Measurements from ENCODE around the gene SBNO1. TPM values are rescaled to one million over a fixed set of nuclear protein-coding genes. Genes with fewer than 3 reads are reported as not detected.

SBNO1 gene
- total RNA-seq, 1 experiment from 2014 or later: 68.7 TPM

DNA sequence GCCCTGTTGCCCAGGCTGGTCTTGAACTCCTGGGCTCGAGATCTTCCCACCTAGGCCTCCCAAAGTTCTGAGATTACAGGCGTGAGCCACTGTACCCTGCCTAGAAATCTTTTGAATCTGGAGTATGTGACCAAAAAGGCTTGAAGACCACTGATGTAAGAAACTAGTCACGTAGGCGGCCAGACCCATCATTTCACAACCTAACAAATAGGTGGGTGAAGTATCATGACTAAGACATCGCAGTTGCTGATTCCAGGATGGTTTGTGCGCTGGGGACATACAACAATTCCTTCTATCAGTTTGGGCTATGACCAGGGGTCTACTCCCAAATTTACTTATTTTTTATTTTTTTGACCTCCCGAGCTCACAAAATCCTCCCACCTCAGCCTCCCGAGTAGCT is 81.2 kb downstream of the SBNO1 start:
- Histone ChIP-seq H3K27me3 (ENCODE audit: control insufficient read depth, insufficient read depth, low read length) (no peaks in the 10 kb centered on the region), H3K36me3 (ENCODE audit: control insufficient read depth, insufficient read depth, low read length) (no peaks in the 10 kb centered on the region), H3K9me3 (ENCODE audit: control insufficient read depth, insufficient read depth, low read depth, low read length) (no peaks in the 10 kb centered on the region), H3K4me1 (ENCODE audit: control insufficient read depth, insufficient read depth, low read length) (no peaks in the 10 kb centered on the region), H3K4me3 (ENCODE audit: low read depth in 2 of 2, low read length in 2 of 2) (no peak overlapping the region), H3K27ac (ENCODE audit: low read length) (no peak overlapping the region)
- no peak for ATAC-seq
- TF ChIP-seq TCF7L2 (IDR thresholded peaks at IDR 0.05; ENCODE audit: low read depth, low read length) (no peak), SIN3A (IDR thresholded peaks at IDR 0.05; ENCODE audit: borderline replicate concordance, insufficient read depth, low read depth, low read length) (no peak), POLR2AphosphoS5 (IDR thresholded peaks at IDR 0.05; ENCODE audit: low read depth, low read length) (no peak)
- TF ChIP-seq, protein P1, sequence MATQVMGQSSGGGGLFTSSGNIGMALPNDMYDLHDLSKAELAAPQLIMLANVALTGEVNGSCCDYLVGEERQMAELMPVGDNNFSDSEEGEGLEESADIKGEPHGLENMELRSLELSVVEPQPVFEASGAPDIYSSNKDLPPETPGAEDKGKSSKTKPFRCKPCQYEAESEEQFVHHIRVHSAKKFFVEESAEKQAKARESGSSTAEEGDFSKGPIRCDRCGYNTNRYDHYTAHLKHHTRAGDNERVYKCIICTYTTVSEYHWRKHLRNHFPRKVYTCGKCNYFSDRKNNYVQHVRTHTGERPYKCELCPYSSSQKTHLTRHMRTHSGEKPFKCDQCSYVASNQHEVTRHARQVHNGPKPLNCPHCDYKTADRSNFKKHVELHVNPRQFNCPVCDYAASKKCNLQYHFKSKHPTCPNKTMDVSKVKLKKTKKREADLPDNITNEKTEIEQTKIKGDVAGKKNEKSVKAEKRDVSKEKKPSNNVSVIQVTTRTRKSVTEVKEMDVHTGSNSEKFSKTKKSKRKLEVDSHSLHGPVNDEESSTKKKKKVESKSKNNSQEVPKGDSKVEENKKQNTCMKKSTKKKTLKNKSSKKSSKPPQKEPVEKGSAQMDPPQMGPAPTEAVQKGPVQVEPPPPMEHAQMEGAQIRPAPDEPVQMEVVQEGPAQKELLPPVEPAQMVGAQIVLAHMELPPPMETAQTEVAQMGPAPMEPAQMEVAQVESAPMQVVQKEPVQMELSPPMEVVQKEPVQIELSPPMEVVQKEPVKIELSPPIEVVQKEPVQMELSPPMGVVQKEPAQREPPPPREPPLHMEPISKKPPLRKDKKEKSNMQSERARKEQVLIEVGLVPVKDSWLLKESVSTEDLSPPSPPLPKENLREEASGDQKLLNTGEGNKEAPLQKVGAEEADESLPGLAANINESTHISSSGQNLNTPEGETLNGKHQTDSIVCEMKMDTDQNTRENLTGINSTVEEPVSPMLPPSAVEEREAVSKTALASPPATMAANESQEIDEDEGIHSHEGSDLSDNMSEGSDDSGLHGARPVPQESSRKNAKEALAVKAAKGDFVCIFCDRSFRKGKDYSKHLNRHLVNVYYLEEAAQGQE (IDR thresholded peaks at IDR 0.05; ENCODE audit: insufficient read depth in 1 of 2, low read depth in 2 of 2, low read length in 1 of 2): no peak
- TF ChIP-seq, protein P2, sequence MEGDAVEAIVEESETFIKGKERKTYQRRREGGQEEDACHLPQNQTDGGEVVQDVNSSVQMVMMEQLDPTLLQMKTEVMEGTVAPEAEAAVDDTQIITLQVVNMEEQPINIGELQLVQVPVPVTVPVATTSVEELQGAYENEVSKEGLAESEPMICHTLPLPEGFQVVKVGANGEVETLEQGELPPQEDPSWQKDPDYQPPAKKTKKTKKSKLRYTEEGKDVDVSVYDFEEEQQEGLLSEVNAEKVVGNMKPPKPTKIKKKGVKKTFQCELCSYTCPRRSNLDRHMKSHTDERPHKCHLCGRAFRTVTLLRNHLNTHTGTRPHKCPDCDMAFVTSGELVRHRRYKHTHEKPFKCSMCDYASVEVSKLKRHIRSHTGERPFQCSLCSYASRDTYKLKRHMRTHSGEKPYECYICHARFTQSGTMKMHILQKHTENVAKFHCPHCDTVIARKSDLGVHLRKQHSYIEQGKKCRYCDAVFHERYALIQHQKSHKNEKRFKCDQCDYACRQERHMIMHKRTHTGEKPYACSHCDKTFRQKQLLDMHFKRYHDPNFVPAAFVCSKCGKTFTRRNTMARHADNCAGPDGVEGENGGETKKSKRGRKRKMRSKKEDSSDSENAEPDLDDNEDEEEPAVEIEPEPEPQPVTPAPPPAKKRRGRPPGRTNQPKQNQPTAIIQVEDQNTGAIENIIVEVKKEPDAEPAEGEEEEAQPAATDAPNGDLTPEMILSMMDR (IDR thresholded peaks at IDR 0.05): no peak
- ChIA-PET POLR2A (interaction anchor here (0.6 kb wide), 1 partner anchor 139 kb away, joined by 3 read pairs; no protein-coding TSS in a partner anchor), CTCF (no interaction called here)
- no TSS peak for BruUV-seq (replicated peaks)
- intact Hi-C loops (cut with micrococcal nuclease; ENCODE audit: unreplicated experiment) (no loop called here), in situ Hi-C loops (cut with HindIII; ENCODE audit: low pct_unique_long_range_greater_than_20kb, low sequenced_read_pairs) (no loop called here)
- no peak for DNase-seq (ENCODE audit: low read depth, low spot score)

DNA sequence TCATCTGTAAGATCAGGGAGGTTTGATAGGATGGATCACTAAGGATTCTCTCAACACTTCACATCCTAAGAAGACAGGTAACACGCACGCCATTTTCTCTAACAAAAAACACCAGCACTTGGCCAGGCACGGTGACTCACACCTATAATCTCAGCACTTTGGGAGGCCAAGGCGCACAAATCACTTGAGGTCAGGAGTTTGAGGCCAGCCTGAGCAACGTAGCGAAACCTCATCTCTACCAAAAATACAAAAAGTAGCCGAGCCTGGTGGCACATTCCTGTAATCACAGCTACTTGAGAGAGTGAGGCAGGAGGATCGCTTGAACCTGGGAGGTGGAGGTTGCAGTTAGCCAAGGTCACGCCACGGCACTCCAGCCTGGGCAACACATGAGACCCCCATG is 82.5 kb downstream of the SBNO1 start:
- intact Hi-C loops (cut with micrococcal nuclease; ENCODE audit: unreplicated experiment) (no loop called here), in situ Hi-C loops (cut with HindIII; ENCODE audit: low pct_unique_long_range_greater_than_20kb, low sequenced_read_pairs) (no loop called here)
- Histone ChIP-seq H3K27ac (ENCODE audit: low read length) (no peak overlapping the region), H3K9me3 (ENCODE audit: control insufficient read depth, insufficient read depth, low read depth, low read length) (no peaks in the 10 kb centered on the region), H3K36me3 (ENCODE audit: control insufficient read depth, insufficient read depth, low read length) (no peaks in the 10 kb centered on the region), H3K4me3 (ENCODE audit: low read depth in 2 of 2, low read length in 2 of 2) (no peak overlapping the region), H3K27me3 (ENCODE audit: control insufficient read depth, insufficient read depth, low read length) (no peaks in the 10 kb centered on the region), H3K4me1 (ENCODE audit: control insufficient read depth, insufficient read depth, low read length) (no peaks in the 10 kb centered on the region)
- ChIA-PET CTCF (no interaction called here), POLR2A (no interaction called here)
- TF ChIP-seq, protein P2 (IDR thresholded peaks at IDR 0.05): no peak
- TF ChIP-seq POLR2AphosphoS5 (IDR thresholded peaks at IDR 0.05; ENCODE audit: low read depth, low read length) (no peak), SIN3A (IDR thresholded peaks at IDR 0.05; ENCODE audit: borderline replicate concordance, insufficient read depth, low read depth, low read length) (no peak), TCF7L2 (IDR thresholded peaks at IDR 0.05; ENCODE audit: low read depth, low read length) (no peak)
- TF ChIP-seq, protein P1 (IDR thresholded peaks at IDR 0.05; ENCODE audit: insufficient read depth in 1 of 2, low read depth in 2 of 2, low read length in 1 of 2): no peak
- DNase-seq (ENCODE audit: low read depth, low spot score): no peak
- no peak for ATAC-seq
- no TSS peak for BruUV-seq (replicated peaks)

All from Panc1 (cell line).